Stomach smooth muscle (tissue), 2 donors: ENCODE data around the gene CCDC121.

Experiments
- H3K27ac ChIP-seq: one replicate; pipeline ENCODE4 v1.7.0; 2013; ENCODE audit warnings: mild to moderate bottlenecking, low read length, inconsistent platforms
- H3K27me3 ChIP-seq, 2 donors: one replicate each; pipeline ENCODE4 v1.7.0; 2013; ENCODE audit warnings: low read length in 2 of 2; ENCODE audit not compliant: insufficient read depth in 2 of 2, control insufficient read depth in 1 of 2
- H3K36me3 ChIP-seq, 2 donors: one replicate each; pipeline ENCODE4 v1.7.0; 2013; ENCODE audit warnings: low read length in 2 of 2; ENCODE audit not compliant: control insufficient read depth in 2 of 2, insufficient read depth in 2 of 2
- H3K4me1 ChIP-seq: one replicate; pipeline ENCODE4 v1.7.0; 2013; ENCODE audit warnings: low read length; ENCODE audit not compliant: control insufficient read depth, insufficient read depth
- H3K4me3 ChIP-seq, 2 donors: one replicate each; pipeline ENCODE4 v1.7.0; 2013; ENCODE audit warnings: low read length in 2 of 2
- H3K9ac ChIP-seq, 2 donors: one replicate each; pipeline ENCODE4 v1.7.0; 2013; ENCODE audit warnings: low read length in 2 of 2, mild to moderate bottlenecking in 1 of 2
- H3K9me3 ChIP-seq, 2 donors: one replicate each; pipeline ENCODE4 v1.7.0; 2013; ENCODE audit warnings: low read length in 2 of 2; ENCODE audit not compliant: control insufficient read depth in 2 of 2
- donor health status: healthy.
- donor health status: Pancreatic carcinoma.

The CCDC121 gene

GRCh38 chr2:27582129-27582694 lies 46.6 kb downstream of the CCDC121 start:
- Histone ChIP-seq H3K27me3 (no peaks in the 10 kb centered on the region), H3K4me1 (peaks cover 17% of the 10 kb centered on the region), H3K27ac (peak overlapping the region; percentile 83), H3K9me3 (peaks cover 18 to 19% of the 10 kb centered on the region in 2 donors), H3K9ac (peak overlapping the region; percentile 80 to 95), H3K36me3 (no peaks in the 10 kb centered on the region), H3K4me3 (peak overlapping the region; percentile 96)

GRCh38 chr2:27581417-27582128 lies 47.2 kb downstream of the CCDC121 start:
- Histone ChIP-seq H3K27ac (no peak overlapping the region), H3K9ac (no peak overlapping the region), H3K9me3 (peaks cover 23 to 25% of the 10 kb centered on the region in 2 donors), H3K4me1 (peaks cover 17% of the 10 kb centered on the region), H3K36me3 (no peaks in the 10 kb centered on the region), H3K4me3 (no peak overlapping the region), H3K27me3 (no peaks in the 10 kb centered on the region)
